OCI-LY7 (cell line): Measurements from ENCODE around the gene CCDC78.

Experiments
- EZH2phosphoT487 ChIP-seq: fragments of 200-600 bp; sonication (generic); IDR thresholded peaks from 2 replicates; pipeline ENCODE4 v1.6.1; 2018; ENCODE audit warnings: low read depth, borderline replicate concordance, mild to moderate bottlenecking, mixed run types, antibody characterized with exemption, low read length, moderate library complexity, mixed read lengths
- TF ChIP-seq, protein P1 (sequence below): fragments of 200-600 bp; sonication (generic); conservative IDR thresholded peaks from 2 replicates; pipeline ENCODE4 v1.5.1; 2014; ENCODE audit warnings: mild to moderate bottlenecking, antibody characterized with exemption, low read length, moderate library complexity, mixed read lengths

- TF ChIP-seq, protein P1, sequence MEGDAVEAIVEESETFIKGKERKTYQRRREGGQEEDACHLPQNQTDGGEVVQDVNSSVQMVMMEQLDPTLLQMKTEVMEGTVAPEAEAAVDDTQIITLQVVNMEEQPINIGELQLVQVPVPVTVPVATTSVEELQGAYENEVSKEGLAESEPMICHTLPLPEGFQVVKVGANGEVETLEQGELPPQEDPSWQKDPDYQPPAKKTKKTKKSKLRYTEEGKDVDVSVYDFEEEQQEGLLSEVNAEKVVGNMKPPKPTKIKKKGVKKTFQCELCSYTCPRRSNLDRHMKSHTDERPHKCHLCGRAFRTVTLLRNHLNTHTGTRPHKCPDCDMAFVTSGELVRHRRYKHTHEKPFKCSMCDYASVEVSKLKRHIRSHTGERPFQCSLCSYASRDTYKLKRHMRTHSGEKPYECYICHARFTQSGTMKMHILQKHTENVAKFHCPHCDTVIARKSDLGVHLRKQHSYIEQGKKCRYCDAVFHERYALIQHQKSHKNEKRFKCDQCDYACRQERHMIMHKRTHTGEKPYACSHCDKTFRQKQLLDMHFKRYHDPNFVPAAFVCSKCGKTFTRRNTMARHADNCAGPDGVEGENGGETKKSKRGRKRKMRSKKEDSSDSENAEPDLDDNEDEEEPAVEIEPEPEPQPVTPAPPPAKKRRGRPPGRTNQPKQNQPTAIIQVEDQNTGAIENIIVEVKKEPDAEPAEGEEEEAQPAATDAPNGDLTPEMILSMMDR: no peak
- no peak for TF ChIP-seq EZH2phosphoT487
Observed at GRCh38 chr16:768428-768827, 42.2 kb upstream of the CCDC78 start.
